Measurements from ENCODE around the gene EFCAB14.

DNA sequence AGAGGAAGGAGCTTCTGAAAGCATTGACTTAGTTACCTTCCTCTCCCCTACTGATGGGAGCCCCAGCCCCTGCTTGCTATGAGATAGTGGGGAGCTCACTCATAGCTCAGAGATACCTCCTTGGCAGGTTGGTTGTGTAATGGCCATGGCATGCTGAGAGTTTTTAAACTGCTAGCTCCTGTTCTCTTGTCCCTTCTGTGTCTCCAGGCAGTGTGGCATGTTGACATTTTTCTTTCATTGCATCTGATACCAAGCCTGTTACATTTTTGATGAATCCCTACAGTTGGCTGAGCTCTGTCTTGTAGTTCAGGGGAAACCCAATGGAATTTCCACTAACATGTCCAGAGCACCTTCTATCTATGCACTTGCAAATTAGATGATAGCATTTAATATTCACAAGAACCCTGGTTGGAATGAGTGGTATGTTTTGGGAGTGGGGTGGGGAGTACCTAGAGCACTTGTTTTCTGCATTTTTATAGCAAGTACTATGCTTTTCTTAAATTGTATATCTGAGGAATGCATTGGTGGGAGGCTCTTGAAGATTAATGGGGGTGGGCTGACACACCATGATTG lies 39.1 kb upstream of the EFCAB14 start:
- TF ChIP-seq, protein P1, sequence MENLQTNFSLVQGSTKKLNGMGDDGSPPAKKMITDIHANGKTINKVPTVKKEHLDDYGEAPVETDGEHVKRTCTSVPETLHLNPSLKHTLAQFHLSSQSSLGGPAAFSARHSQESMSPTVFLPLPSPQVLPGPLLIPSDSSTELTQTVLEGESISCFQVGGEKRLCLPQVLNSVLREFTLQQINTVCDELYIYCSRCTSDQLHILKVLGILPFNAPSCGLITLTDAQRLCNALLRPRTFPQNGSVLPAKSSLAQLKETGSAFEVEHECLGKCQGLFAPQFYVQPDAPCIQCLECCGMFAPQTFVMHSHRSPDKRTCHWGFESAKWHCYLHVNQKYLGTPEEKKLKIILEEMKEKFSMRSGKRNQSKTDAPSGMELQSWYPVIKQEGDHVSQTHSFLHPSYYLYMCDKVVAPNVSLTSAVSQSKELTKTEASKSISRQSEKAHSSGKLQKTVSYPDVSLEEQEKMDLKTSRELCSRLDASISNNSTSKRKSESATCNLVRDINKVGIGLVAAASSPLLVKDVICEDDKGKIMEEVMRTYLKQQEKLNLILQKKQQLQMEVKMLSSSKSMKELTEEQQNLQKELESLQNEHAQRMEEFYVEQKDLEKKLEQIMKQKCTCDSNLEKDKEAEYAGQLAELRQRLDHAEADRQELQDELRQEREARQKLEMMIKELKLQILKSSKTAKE (IDR thresholded peaks at IDR 0.05; ENCODE audit: low read depth, poor library complexity, severe bottlenecking), result no peak
- TF ChIP-seq, protein P2, sequence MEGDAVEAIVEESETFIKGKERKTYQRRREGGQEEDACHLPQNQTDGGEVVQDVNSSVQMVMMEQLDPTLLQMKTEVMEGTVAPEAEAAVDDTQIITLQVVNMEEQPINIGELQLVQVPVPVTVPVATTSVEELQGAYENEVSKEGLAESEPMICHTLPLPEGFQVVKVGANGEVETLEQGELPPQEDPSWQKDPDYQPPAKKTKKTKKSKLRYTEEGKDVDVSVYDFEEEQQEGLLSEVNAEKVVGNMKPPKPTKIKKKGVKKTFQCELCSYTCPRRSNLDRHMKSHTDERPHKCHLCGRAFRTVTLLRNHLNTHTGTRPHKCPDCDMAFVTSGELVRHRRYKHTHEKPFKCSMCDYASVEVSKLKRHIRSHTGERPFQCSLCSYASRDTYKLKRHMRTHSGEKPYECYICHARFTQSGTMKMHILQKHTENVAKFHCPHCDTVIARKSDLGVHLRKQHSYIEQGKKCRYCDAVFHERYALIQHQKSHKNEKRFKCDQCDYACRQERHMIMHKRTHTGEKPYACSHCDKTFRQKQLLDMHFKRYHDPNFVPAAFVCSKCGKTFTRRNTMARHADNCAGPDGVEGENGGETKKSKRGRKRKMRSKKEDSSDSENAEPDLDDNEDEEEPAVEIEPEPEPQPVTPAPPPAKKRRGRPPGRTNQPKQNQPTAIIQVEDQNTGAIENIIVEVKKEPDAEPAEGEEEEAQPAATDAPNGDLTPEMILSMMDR (IDR thresholded peaks at IDR 0.05 in 2 of 3, conservative IDR thresholded peaks at IDR 0.05 in 1 of 3; ENCODE audit: control insufficient read depth in 2 of 3, extremely low read depth in 1 of 3, insufficient read depth in 1 of 3, low read depth in 3 of 3, low read length in 3 of 3), result no peak
- TF ChIP-seq, protein P3, sequence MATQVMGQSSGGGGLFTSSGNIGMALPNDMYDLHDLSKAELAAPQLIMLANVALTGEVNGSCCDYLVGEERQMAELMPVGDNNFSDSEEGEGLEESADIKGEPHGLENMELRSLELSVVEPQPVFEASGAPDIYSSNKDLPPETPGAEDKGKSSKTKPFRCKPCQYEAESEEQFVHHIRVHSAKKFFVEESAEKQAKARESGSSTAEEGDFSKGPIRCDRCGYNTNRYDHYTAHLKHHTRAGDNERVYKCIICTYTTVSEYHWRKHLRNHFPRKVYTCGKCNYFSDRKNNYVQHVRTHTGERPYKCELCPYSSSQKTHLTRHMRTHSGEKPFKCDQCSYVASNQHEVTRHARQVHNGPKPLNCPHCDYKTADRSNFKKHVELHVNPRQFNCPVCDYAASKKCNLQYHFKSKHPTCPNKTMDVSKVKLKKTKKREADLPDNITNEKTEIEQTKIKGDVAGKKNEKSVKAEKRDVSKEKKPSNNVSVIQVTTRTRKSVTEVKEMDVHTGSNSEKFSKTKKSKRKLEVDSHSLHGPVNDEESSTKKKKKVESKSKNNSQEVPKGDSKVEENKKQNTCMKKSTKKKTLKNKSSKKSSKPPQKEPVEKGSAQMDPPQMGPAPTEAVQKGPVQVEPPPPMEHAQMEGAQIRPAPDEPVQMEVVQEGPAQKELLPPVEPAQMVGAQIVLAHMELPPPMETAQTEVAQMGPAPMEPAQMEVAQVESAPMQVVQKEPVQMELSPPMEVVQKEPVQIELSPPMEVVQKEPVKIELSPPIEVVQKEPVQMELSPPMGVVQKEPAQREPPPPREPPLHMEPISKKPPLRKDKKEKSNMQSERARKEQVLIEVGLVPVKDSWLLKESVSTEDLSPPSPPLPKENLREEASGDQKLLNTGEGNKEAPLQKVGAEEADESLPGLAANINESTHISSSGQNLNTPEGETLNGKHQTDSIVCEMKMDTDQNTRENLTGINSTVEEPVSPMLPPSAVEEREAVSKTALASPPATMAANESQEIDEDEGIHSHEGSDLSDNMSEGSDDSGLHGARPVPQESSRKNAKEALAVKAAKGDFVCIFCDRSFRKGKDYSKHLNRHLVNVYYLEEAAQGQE (IDR thresholded peaks at IDR 0.05; ENCODE audit: low read depth, low read length), result no peak
- no peak for TF ChIP-seq ESRRA (IDR thresholded peaks at IDR 0.05; ENCODE audit: low read length)
- TF ChIP-seq POLR2A (IDR thresholded peaks at IDR 0.05; ENCODE audit: low read depth, low read length), result no peak
- no peak for TF ChIP-seq SREBF1 (IDR thresholded peaks at IDR 0.05; ENCODE audit: low read length)
- TF ChIP-seq, protein P4, sequence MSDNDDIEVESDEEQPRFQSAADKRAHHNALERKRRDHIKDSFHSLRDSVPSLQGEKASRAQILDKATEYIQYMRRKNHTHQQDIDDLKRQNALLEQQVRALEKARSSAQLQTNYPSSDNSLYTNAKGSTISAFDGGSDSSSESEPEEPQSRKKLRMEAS (IDR thresholded peaks at IDR 0.05; ENCODE audit: low read depth, low read length), result no peak
- no peak for TF ChIP-seq RCOR1 (conservative IDR thresholded peaks at IDR 0.05; ENCODE audit: low read depth, low read length)
- TF ChIP-seq MYC (IDR thresholded peaks at IDR 0.05; ENCODE audit: insufficient read depth, insufficient read length, insufficient replicate concordance, low read length, severe bottlenecking), result no peak
- TF ChIP-seq PML (IDR thresholded peaks at IDR 0.05; ENCODE audit: low read length), result no peak
- no peak for TF ChIP-seq TAF1 (IDR thresholded peaks at IDR 0.05; ENCODE audit: borderline replicate concordance, low read depth, low read length)
- no peak for TF ChIP-seq ZNF217 (IDR thresholded peaks at IDR 0.05)
